HG03432 (cell line): ENCODE results near the gene SRRM3.
"Not testable (repeated sequence)": the region's sequence is repeated elsewhere in the genome, so short reads cannot be mapped to it uniquely, and the experiment has no call there.

Source experiments
- ATAC-seq: cut with Tn5 transposase; IDR thresholded peaks from one replicate; pipeline ENCODE4 v1.9.1; 2021; ENCODE audit warnings: mild to moderate bottlenecking, moderate library complexity; ENCODE audit not compliant: unreplicated experiment

The SRRM3 gene

GRCh38 chr7:76335417-76335816 is 133.7 kb downstream of the SRRM3 start:
- not testable (repeated sequence) for ATAC-seq

GRCh38 chr7:76336094-76336493 is 134.4 kb downstream of the SRRM3 start:
- ATAC-seq: no peak
